SK-N-SH treated with all-trans-retinoic acid at 6 μM for 48 hours (cell line): ENCODE data around the gene DLK1.

Experiments
- ATAC-seq: fragments of 200-7000 bp; cut with Tn5 transposase; 3 replicates; pipeline ENCODE4 v1.9.1; 2020; ENCODE audit warnings: mild to moderate bottlenecking, moderate library complexity
- ARNTL ChIP-seq: fragments of 450-650 bp; formaldehyde crosslinking; IDR thresholded peaks from 2 replicates; pipeline ENCODE4 v1.5.0; 2020; ENCODE audit warnings: low read depth, mild to moderate bottlenecking, moderate library complexity, borderline replicate concordance
- BACH2 ChIP-seq: fragments of 250-450 bp; sonication (Bioruptor Pico); IDR thresholded peaks from 2 replicates; pipeline ENCODE4 v1.9.0; 2021; ENCODE audit warnings: mild to moderate bottlenecking, borderline replicate concordance
- CREB5 ChIP-seq: fragments of 250-450 bp; sonication (Bioruptor Pico); IDR thresholded peaks from 2 replicates; pipeline ENCODE4 v1.5.1; 2020; ENCODE audit warnings: low read depth, mild to moderate bottlenecking, moderate library complexity
- CSDC2 ChIP-seq: fragments of 250-450 bp; sonication (Bioruptor Pico); IDR thresholded peaks from 2 replicates; pipeline ENCODE4 v1.5.0; 2020; ENCODE audit warnings: mild to moderate bottlenecking, moderate library complexity
- CSRNP3 ChIP-seq: fragments of 250-450 bp; sonication (Bioruptor Pico); IDR thresholded peaks from 2 replicates; pipeline ENCODE4 v1.5.1; 2021; ENCODE audit warnings: mild to moderate bottlenecking, moderate library complexity
- ESRRG ChIP-seq: fragments of 250-450 bp; sonication (Bioruptor Pico); IDR thresholded peaks from 2 replicates; pipeline ENCODE4 v1.6.1; 2021; ENCODE audit warnings: mild to moderate bottlenecking
- GLIS3 ChIP-seq: fragments of 250-450 bp; sonication (Bioruptor Pico); IDR thresholded peaks from 2 replicates; pipeline ENCODE4 v1.5.0; 2020; ENCODE audit warnings: mild to moderate bottlenecking, moderate library complexity
- ISL1 ChIP-seq: fragments of 250-450 bp; sonication (Bioruptor Pico); IDR thresholded peaks from 2 replicates; pipeline ENCODE4 v2.1.2; 2022; ENCODE audit warnings: mild to moderate bottlenecking, moderate library complexity
- OSR1 ChIP-seq: fragments of 250-450 bp; sonication (Bioruptor Pico); IDR thresholded peaks from 2 replicates; pipeline ENCODE4 v1.8.0; 2022; ENCODE audit warnings: moderate library complexity, mild to moderate bottlenecking, inconsistent platforms
- PATZ1 ChIP-seq: fragments of 250-450 bp; sonication (Bioruptor Pico); IDR thresholded peaks from 2 replicates; pipeline ENCODE4 v1.8.0; 2020; ENCODE audit warnings: mild to moderate bottlenecking, moderate library complexity, borderline replicate concordance
- POU6F1 ChIP-seq: fragments of 250-450 bp; sonication (Bioruptor Pico); IDR thresholded peaks from 2 replicates; pipeline ENCODE4 v1.8.0; 2021; ENCODE audit warnings: low read depth, mild to moderate bottlenecking, moderate library complexity, borderline replicate concordance
- PPARA ChIP-seq: fragments of 250-450 bp; sonication (Bioruptor Pico); IDR thresholded peaks from 2 replicates; pipeline ENCODE4 v1.5.0; 2020; ENCODE audit warnings: mild to moderate bottlenecking, borderline replicate concordance
- RARB ChIP-seq: fragments of 250-450 bp; sonication (Bioruptor Pico); IDR thresholded peaks from 2 replicates; pipeline ENCODE4 v1.8.0; 2021; ENCODE audit warnings: mild to moderate bottlenecking, moderate library complexity
- SNAI2 ChIP-seq: fragments of 250-450 bp; sonication (Bioruptor Pico); IDR thresholded peaks from 2 replicates; pipeline ENCODE4 v1.5.0; 2020; ENCODE audit warnings: mild to moderate bottlenecking, moderate library complexity
- TCF4 ChIP-seq: fragments of 250-450 bp; sonication (Bioruptor Pico); IDR thresholded peaks from 2 replicates; pipeline ENCODE4 v1.8.0; 2021; ENCODE audit warnings: mild to moderate bottlenecking, moderate library complexity, borderline replicate concordance
- TOX ChIP-seq: fragments of 250-450 bp; sonication (Bioruptor Pico); IDR thresholded peaks from 2 replicates; pipeline ENCODE4 v1.8.0; 2021; ENCODE audit warnings: mild to moderate bottlenecking, moderate library complexity, borderline replicate concordance
- TSHZ2 ChIP-seq: fragments of 250-450 bp; sonication (Bioruptor Pico); IDR thresholded peaks from 2 replicates; pipeline ENCODE4 v1.5.0; 2020; ENCODE audit warnings: mild to moderate bottlenecking, moderate library complexity
- ZC3H10 ChIP-seq: fragments of 250-450 bp; sonication (Bioruptor Pico); IDR thresholded peaks from 2 replicates; pipeline ENCODE4 v1.5.1; 2021; ENCODE audit warnings: mild to moderate bottlenecking, moderate library complexity
- ZFP3 ChIP-seq: fragments of 250-450 bp; sonication (Bioruptor Pico); IDR thresholded peaks from 2 replicates; pipeline ENCODE4 v1.5.0; 2020; ENCODE audit warnings: mild to moderate bottlenecking, moderate library complexity
- ZFP30 ChIP-seq: fragments of 450-650 bp; formaldehyde crosslinking; IDR thresholded peaks from 2 replicates; pipeline ENCODE4 v1.5.0; 2022; ENCODE audit warnings: mild to moderate bottlenecking, moderate library complexity
- ZNF565 ChIP-seq: fragments of 450-650 bp; formaldehyde crosslinking; conservative IDR thresholded peaks from 2 replicates; pipeline ENCODE4 v1.5.0; 2020; ENCODE audit warnings: low read depth, mild to moderate bottlenecking, moderate library complexity
- ZNF70 ChIP-seq: fragments of 450-650 bp; formaldehyde crosslinking; IDR thresholded peaks from 2 replicates; pipeline ENCODE4 v1.5.0; 2020; ENCODE audit warnings: mild to moderate bottlenecking, moderate library complexity

The DLK1 gene

GRCh38 chr14:100729982-100730381, 3.3 kb downstream of the DLK1 start:
- no peak; the same call in 2 of the 3 replicates for ATAC-seq
- TF ChIP-seq CREB5 (CRISPR knock-in tag) (no peak), ZFP3 (no peak), ZC3H10 (no peak), CSRNP3 (no peak), CSDC2 (CRISPR knock-in tag) (no peak), ISL1 (CRISPR knock-in tag) (no peak)

GRCh38 chr14:100730581-100730980, 3.9 kb downstream of the DLK1 start:
- TF ChIP-seq ISL1 (CRISPR knock-in tag) (no peak), ZNF70 (CRISPR knock-in tag) (no peak), CSRNP3 (no peak), ZFP30 (CRISPR knock-in tag) (no peak), ARNTL (no peak), ZFP3 (no peak), TCF4 (no peak), TSHZ2 (no peak), PATZ1 (no peak), POU6F1 (CRISPR knock-in tag) (no peak), ZC3H10 (no peak), TOX (no peak), SNAI2 (CRISPR knock-in tag) (no peak), BACH2 (CRISPR knock-in tag) (no peak), RARB (CRISPR knock-in tag) (no peak), ESRRG (no peak)
- no peak for ATAC-seq

- TF ChIP-seq GLIS3 (CRISPR knock-in tag) (no peak), ZFP3 (no peak), ZNF70 (CRISPR knock-in tag) (no peak), CSRNP3 (no peak), PPARA (no peak), ZNF565 (CRISPR knock-in tag) (no peak), ZFP30 (CRISPR knock-in tag) (no peak), SNAI2 (CRISPR knock-in tag) (no peak), TOX (no peak), OSR1 (CRISPR knock-in tag) (no peak), RARB (CRISPR knock-in tag) (no peak), ISL1 (CRISPR knock-in tag) (no peak)
- TF ChIP-seq, all 23 proteins: peak for 0
- ATAC-seq = no peak
These were observed 4.4 kb downstream of the DLK1 start for GRCh38 chr14:100731011-100731670.
